Osteoblast (primary cell): ENCODE results near the gene C2orf42. TPM values are rescaled to one million over a fixed set of nuclear protein-coding genes. Genes with fewer than 3 reads are reported as not detected.

ENCODE experiments used
- DNase-seq: peaks from one replicate; pipeline ENCODE4 v3.0.0; 2011; ENCODE audit warnings: low spot score, mixed read lengths; ENCODE audit not compliant: insufficient read length; ENCODE audit errors: missing footprints
- H2AFZ ChIP-seq: 2 replicates; pipeline ENCODE4 v1.6.0; 2011; ENCODE audit warnings: mild to moderate bottlenecking, low read length
- H3K27ac ChIP-seq: 2 replicates; pipeline ENCODE4 v1.5.1; 2011; ENCODE audit warnings: mild to moderate bottlenecking, low read depth, low read length, moderate library complexity
- H3K27me3 ChIP-seq: 2 replicates; pipeline ENCODE4 v1.6.0; 2012; ENCODE audit warnings: mild to moderate bottlenecking, control low read depth, inconsistent platforms, low read length, moderate library complexity; ENCODE audit not compliant: insufficient read depth
- H3K36me3 ChIP-seq: 2 replicates; pipeline ENCODE4 v1.5.1; 2011; ENCODE audit warnings: mild to moderate bottlenecking, low read length, control low read depth, moderate library complexity; ENCODE audit not compliant: insufficient read depth
- H3K4me1 ChIP-seq: 2 replicates; pipeline ENCODE4 v1.5.1; 2011; ENCODE audit warnings: mild to moderate bottlenecking, low read length, control low read depth, moderate library complexity; ENCODE audit not compliant: insufficient read depth
- H3K4me2 ChIP-seq: 2 replicates; pipeline ENCODE4 v1.6.0; 2011; ENCODE audit warnings: mild to moderate bottlenecking, low read length; ENCODE audit not compliant: insufficient read depth
- H3K4me3 ChIP-seq: fragments of 200-600 bp; sonication (generic); 3 replicates; pipeline ENCODE4 v1.5.1; 2012; ENCODE audit warnings: mild to moderate bottlenecking, low read length, inconsistent platforms; ENCODE audit not compliant: insufficient read depth
- H3K79me2 ChIP-seq: 2 replicates; pipeline ENCODE4 v1.6.0; 2012; ENCODE audit warnings: mild to moderate bottlenecking, low read length, control low read depth, inconsistent platforms; ENCODE audit not compliant: insufficient read depth
- H3K9me3 ChIP-seq: 2 replicates; pipeline ENCODE4 v1.5.1; 2011; ENCODE audit warnings: low read depth, low read length, control low read depth
- H4K20me1 ChIP-seq: 2 replicates; pipeline ENCODE4 v1.6.0; 2012; ENCODE audit warnings: mild to moderate bottlenecking, low read length, control low read depth; ENCODE audit not compliant: insufficient read depth
- CTCF ChIP-seq: IDR thresholded peaks from 2 replicates; pipeline ENCODE4 v1.5.1; 2011; ENCODE audit warnings: mild to moderate bottlenecking, low read depth, low read length, moderate library complexity; ENCODE audit errors: extremely low read depth
- total RNA-seq: library from RNA; depleted of rRNA; stranded (reverse); fragments of >200 nt; gene quantifications from 2 replicates; pipeline ENCODE4 v1.2.3, GENCODE V29; 2012

The C2orf42 gene
- total RNA-seq, 1 donor: 25.0 TPM

- H3K4me1 ChIP-seq: no peaks in the 10 kb centered on the region
- no peak for TF ChIP-seq CTCF
- H4K20me1 ChIP-seq: no peaks in the 10 kb centered on the region
- no peaks in the 10 kb centered on the region for H3K36me3 ChIP-seq
- no peaks in the 10 kb centered on the region for H3K9me3 ChIP-seq
- no peak overlapping the region for H3K4me2 ChIP-seq
- DNase-seq: no peak
- H3K4me3 ChIP-seq: no peak overlapping the region
- H3K27ac ChIP-seq: no peak overlapping the region
- H2AFZ ChIP-seq: no peak overlapping the region
- no peaks in the 10 kb centered on the region for H3K79me2 ChIP-seq
- no peaks in the 10 kb centered on the region for H3K27me3 ChIP-seq
Measured at GRCh38 chr2:70201225-70201768, 10.5 kb upstream of the C2orf42 start.

GRCh38 chr2:70199320-70199864, 8.6 kb upstream of the C2orf42 start:
- H3K4me2 ChIP-seq: no peak overlapping the region
- no peaks in the 10 kb centered on the region for H3K36me3 ChIP-seq
- no peaks in the 10 kb centered on the region for H3K9me3 ChIP-seq
- H3K27me3 ChIP-seq: no peaks in the 10 kb centered on the region
- no peak overlapping the region for H3K27ac ChIP-seq
- no peak overlapping the region for H2AFZ ChIP-seq
- DNase-seq: peak; percentile 43
- no peak overlapping the region for H3K4me3 ChIP-seq
- H4K20me1 ChIP-seq: no peaks in the 10 kb centered on the region
- no peaks in the 10 kb centered on the region for H3K79me2 ChIP-seq
- no peak for TF ChIP-seq CTCF
- no peaks in the 10 kb centered on the region for H3K4me1 ChIP-seq

GRCh38 chr2:70192516-70192915, 1.7 kb upstream of the C2orf42 start:
- no peak for TF ChIP-seq CTCF
- Histone ChIP-seq H3K4me1 (no peaks in the 10 kb centered on the region), H3K4me3 (no peak overlapping the region), H3K27ac (no peak overlapping the region), H3K79me2 (peaks cover 11% of the 10 kb centered on the region), H3K9me3 (no peaks in the 10 kb centered on the region), H3K4me2 (no peak overlapping the region), H4K20me1 (no peaks in the 10 kb centered on the region), H2AFZ (peak overlapping the region; percentile 23), H3K36me3 (no peaks in the 10 kb centered on the region), H3K27me3 (no peaks in the 10 kb centered on the region)
- peak; percentile 18 for DNase-seq

- peaks cover 11% of the 10 kb centered on the region for H3K79me2 ChIP-seq
- H3K27ac ChIP-seq: peak overlapping the region; percentile 92
- peak; percentile 8 for DNase-seq
Measured at GRCh38 chr2:70191244-70191735, 471 bp upstream of the C2orf42 start.

More at GRCh38 chr2:70191244-70191735, 471 bp upstream of the C2orf42 start:
- H4K20me1 ChIP-seq: no peaks in the 10 kb centered on the region
- peak overlapping the region; percentile 79 for H3K4me2 ChIP-seq
- H3K9me3 ChIP-seq: no peaks in the 10 kb centered on the region
- no peaks in the 10 kb centered on the region for H3K4me1 ChIP-seq
- no peaks in the 10 kb centered on the region for H3K27me3 ChIP-seq
- peak overlapping the region; percentile 92 for H3K4me3 ChIP-seq
- H2AFZ ChIP-seq: peak overlapping the region; percentile 94
- no peaks in the 10 kb centered on the region for H3K36me3 ChIP-seq
- no peak for TF ChIP-seq CTCF
